GM12878 (cell line): ENCODE results near the gene PCED1B. TPM values are rescaled to one million over a fixed set of nuclear protein-coding genes. Genes with fewer than 3 reads are reported as not detected.

Experiments used
- ATAC-seq: fragments of 200-7000 bp; cut with Tn5 transposase; 3 replicates; pipeline ENCODE4 v1.9.1; 2020; ENCODE audit warnings: mild to moderate bottlenecking, moderate library complexity
- BruUV-seq: library from RNA; stranded (reverse); fragments of 400-500 nt; replicated peaks from 2 replicates; lab custom pipeline; 2021; lab: Mats Ljungman, UMichigan
- CTCF ChIA-PET: fragments of 300-600 bp; sonication (Branson Sonifier 250); formaldehyde crosslinking; extraction: SDS; loops from one replicate; lab custom pipeline; 2021; ENCODE audit warnings: inconsistent platforms; lab: Yijun Ruan, JAX
- POLR2A ChIA-PET: fragments of 350-600 bp; formaldehyde crosslinking; extraction: SDS; loops from one replicate; lab custom pipeline; 2021; ENCODE audit warnings: inconsistent platforms; lab: Charles Lee
- RAD21 ChIA-PET: fragments of 300-600 bp; sonication (Branson Sonifier 250); formaldehyde crosslinking; loops from one replicate; lab custom pipeline; 2023; ENCODE audit warnings: antibody characterized with exemption; ENCODE audit not compliant: unreplicated experiment; lab: Charles Lee
- SMC1A ChIA-PET: fragments of 300-600 bp; sonication (Branson Sonifier 250); formaldehyde crosslinking; loops from one replicate; lab custom pipeline; 2023; ENCODE audit not compliant: unreplicated experiment, uncharacterized antibody; lab: Charles Lee
- DNase-seq: peaks from one replicate; pipeline ENCODE4 v3.0.0-alpha.2; 2011; ENCODE audit warnings: low read depth, low spot score
- FAIRE-seq: peaks from 3 replicates; lab custom pipeline; 2011; peaks lifted over from hg19 to GRCh38; lab: Jason Lieb, UNC
- H2AFZ ChIP-seq: 2 replicates; pipeline ENCODE4 v1.6.0; 2011; ENCODE audit warnings: low read depth, low read length, control low read depth; ENCODE audit not compliant: control insufficient read depth
- H3K27ac ChIP-seq: 2 replicates; pipeline ENCODE4 v1.5.1; 2011; ENCODE audit warnings: control low read depth; ENCODE audit not compliant: control insufficient read depth, insufficient read depth
- H3K27me3 ChIP-seq, 2 experiments: replicated peaks in 1 of 2; 2 replicates each; pipeline versions ENCODE4 v1.6.0 to v1.6.1; 2011; ENCODE audit warnings: low read length in 1 of 2; ENCODE audit not compliant: control insufficient read depth in 2 of 2, insufficient read depth in 2 of 2
- H3K36me3 ChIP-seq, 2 experiments: 2 replicates each; pipeline ENCODE4 v1.5.1; 2011; ENCODE audit warnings: low read length in 1 of 2; ENCODE audit not compliant: control insufficient read depth in 2 of 2, insufficient read depth in 2 of 2
- H3K4me1 ChIP-seq: 2 replicates; pipeline ENCODE4 v1.6.1; 2011; ENCODE audit warnings: mild to moderate bottlenecking, low read length, moderate library complexity, mixed read lengths; ENCODE audit not compliant: control insufficient read depth, insufficient read depth
- H3K4me2 ChIP-seq: 2 replicates; pipeline ENCODE4 v1.6.0; 2011; ENCODE audit warnings: control low read depth; ENCODE audit not compliant: control insufficient read depth, insufficient read depth
- H3K4me3 ChIP-seq: fragments of 200-600 bp; sonication (generic); 2 replicates; pipeline ENCODE4 v1.5.1; 2016
- H3K79me2 ChIP-seq: 2 replicates; pipeline ENCODE4 v1.6.0; 2011; ENCODE audit warnings: low read length; ENCODE audit not compliant: control insufficient read depth, insufficient read depth
- H3K9ac ChIP-seq: 2 replicates; pipeline ENCODE4 v1.8.0; 2011; ENCODE audit warnings: low read length, control low read depth, mixed read lengths; ENCODE audit not compliant: control insufficient read depth, insufficient read depth
- H3K9me3 ChIP-seq: replicated peaks from 3 replicates; pipeline ENCODE4 v1.5.1; 2011; ENCODE audit warnings: mild to moderate bottlenecking, low read length; ENCODE audit not compliant: control insufficient read depth, insufficient read depth
- H4K20me1 ChIP-seq: 2 replicates; pipeline ENCODE4 v1.6.0; 2011; ENCODE audit not compliant: control insufficient read depth, insufficient read depth
- CREM ChIP-seq: IDR thresholded peaks from 2 replicates; pipeline ENCODE4 v1.6.1; 2014; ENCODE audit warnings: antibody characterized with exemption, low read depth
- E2F4 ChIP-seq: IDR thresholded peaks from 2 replicates; pipeline ENCODE4 v1.6.1; 2012; ENCODE audit warnings: low read depth, low read length, improper control_type of control experiment
- EGR1 ChIP-seq, 2 experiments: IDR thresholded peaks; 1 replicate in 1 of 2; 2 replicates in 1 of 2; pipeline ENCODE4 v1.6.1; 2011 to 2012; ENCODE audit warnings: low read depth in 2 of 2, low read length in 2 of 2, borderline replicate concordance in 1 of 2, mild to moderate bottlenecking in 1 of 2, moderate library complexity in 1 of 2
- FOXK2 ChIP-seq: fragments of 450-650 bp; IDR thresholded peaks from 2 replicates; pipeline ENCODE4 v1.6.1; 2017; ENCODE audit warnings: mild to moderate bottlenecking, moderate library complexity
- IKZF2 ChIP-seq, 2 experiments: fragments of 450-650 bp; IDR thresholded peaks; 2 replicates each; pipeline ENCODE4 v1.6.1; 2017; ENCODE audit warnings: mild to moderate bottlenecking in 2 of 2, moderate library complexity in 2 of 2
- NFXL1 ChIP-seq: fragments of 450-650 bp; IDR thresholded peaks from 2 replicates; pipeline ENCODE4 v1.6.1; 2017; ENCODE audit warnings: antibody characterized with exemption, mild to moderate bottlenecking, borderline replicate concordance
- NKRF ChIP-seq: fragments of 450-650 bp; conservative IDR thresholded peaks from 2 replicates; pipeline ENCODE4 v1.6.1; 2017; ENCODE audit warnings: mild to moderate bottlenecking, moderate library complexity
- PKNOX1 ChIP-seq: fragments of 450-650 bp; IDR thresholded peaks from 2 replicates; pipeline ENCODE4 v1.6.1; 2016; ENCODE audit warnings: mild to moderate bottlenecking
- POLR2AphosphoS2 ChIP-seq: IDR thresholded peaks from 2 replicates; pipeline ENCODE4 v1.6.1; 2011; ENCODE audit warnings: low read depth, mild to moderate bottlenecking, low read length, improper control_type of control experiment, moderate library complexity
- WGBS: methylation state at CpG from one replicate; pipeline ENCODE4 v1.1.6; 2016; ENCODE audit warnings: low lambda C conversion rate; ENCODE audit not compliant: insufficient replicate concordance, insufficient coverage; ENCODE audit errors: missing lambda C conversion rate; 5-methylcytosine and 5-hydroxymethylcytosine counted together
- in situ Hi-C: fragments of 300-500 bp; cut with MboI; formaldehyde crosslinking; loops from 9 replicates; pipeline ENCODE4 v1.14.3; 2018; ENCODE audit warnings: mixed read lengths
- intact Hi-C: fragments of 100-400 bp; cut with micrococcal nuclease; formaldehyde crosslinking; loops from one replicate; pipeline ENCODE4 v1.14.2; 2022; ENCODE audit not compliant: unreplicated experiment
- polyA plus RNA-seq, 11 experiments: library from polyadenylated mRNA; depleted of rRNA in 4 of 11; unstranded in 6 of 11; stranded (reverse) in 5 of 11; fragments of >200 nt; fragmentation: Nextera tagmentation in 4 of 11; fragmentation: Illumina TruSeq in 1 of 11; extraction: Ambion mirVana in 4 of 11; extraction: Trizol in 1 of 11; gene quantifications; 1 replicate in 1 of 11; 2 replicates in 10 of 11; pipeline versions ENCODE4 v1.2.1 to v1.2.3, GENCODE V29; 2011 to 2016; ENCODE audit warnings: inconsistent platforms in 2 of 11, missing spikeins in 2 of 11, low read depth in 1 of 11
- total RNA-seq, 4 experiments: library from RNA; depleted of rRNA in 3 of 4; stranded (reverse); fragments of >200 nt in 3 of 4; fragmentation: Illumina TruSeq in 1 of 4; extraction: Trizol in 1 of 4; gene quantifications; 2 replicates each; pipeline versions ENCODE4 v1.2.1 to v1.2.3, GENCODE V29; 2013 to 2021

Gene PCED1B
- total and polyA plus RNA-seq, 10 of the 15 experiments (the other 5 are each of a cell fraction or from before 2014, with no cell fraction given), result 0.80 to 8.8 (median 3.0) TPM

GRCh38 chr12:47147739-47148138, 68.3 kb downstream of the PCED1B start:
- no peak for TF ChIP-seq E2F4
- no peak for TF ChIP-seq FOXK2
- no peak for TF ChIP-seq CREM
- no peak for TF ChIP-seq PKNOX1
- no peak for TF ChIP-seq POLR2AphosphoS2
- TF ChIP-seq NFXL1, result no peak
- no peak for TF ChIP-seq EGR1 (IDR thresholded peaks at IDR 0.05; ENCODE audit: borderline replicate concordance in 1 of 2, low read depth in 2 of 2, low read length in 2 of 2)
- TF ChIP-seq IKZF2 (IDR thresholded peaks at IDR 0.05), result no peak
- TF ChIP-seq NKRF, result no peak
- Histone ChIP-seq H3K27ac (no peak overlapping the region), H3K9ac (no peak overlapping the region), H4K20me1 (no peaks in the 10 kb centered on the region), H3K79me2 (no peaks in the 10 kb centered on the region), H3K4me3 (no peak overlapping the region), H3K9me3 (no peaks in the 10 kb centered on the region), H3K4me1 (no peaks in the 10 kb centered on the region), H3K27me3 (no peaks in the 10 kb centered on the region; a peak in 1 of 4 replicates), H3K4me2 (no peak overlapping the region), H3K36me3 (no peaks in the 10 kb centered on the region), H2AFZ (no peak overlapping the region)
- 25% methylated on average over 2 of the region's 2 CpGs for WGBS
- intact Hi-C loops (no loop called here), in situ Hi-C loops (no loop called here)
- no TSS peak for BruUV-seq
- ChIA-PET POLR2A (no interaction called here), SMC1A (no interaction called here), RAD21 (no interaction called here), CTCF (no interaction called here)
- FAIRE-seq, result no peak
- ATAC-seq, result no peak
- DNase-seq, result no peak
